HCT116 (cell line): ENCODE data around the gene LRRC74B. TPM values are rescaled to one million over a fixed set of nuclear protein-coding genes. Genes with fewer than 3 reads are reported as not detected.

ENCODE experiments used
- ATAC-seq: fragments of 200-7000 bp; cut with Tn5 transposase; 2 replicates; pipeline ENCODE4 v1.9.1; 2020; ENCODE audit warnings: mild to moderate bottlenecking, moderate library complexity
- BruUV-seq: library from RNA; stranded (reverse); fragments of 400-500 nt; replicated peaks from 2 replicates; lab custom pipeline; 2021; lab: Mats Ljungman, UMichigan
- CTCF ChIA-PET: fragments of 300-600 bp; sonication (Branson Sonifier 250); formaldehyde crosslinking; loops from one replicate; lab custom pipeline; 2021; ENCODE audit warnings: antibody characterized with exemption; lab: Charles Lee
- POLR2A ChIA-PET: fragments of 300-600, 350-600 bp; sonication (Branson Sonifier 250); formaldehyde crosslinking; loops from one replicate; lab custom pipeline; 2021; ENCODE audit warnings: antibody characterized with exemption; lab: Charles Lee
- RAD21 ChIA-PET, 2 experiments: fragments of 300-600 bp; sonication (Branson Sonifier 250); formaldehyde crosslinking; loops; one replicate each; lab custom pipeline; 2023; ENCODE audit warnings: low total read pairs in 2 of 2; ENCODE audit not compliant: uncharacterized antibody in 2 of 2, unreplicated experiment in 2 of 2, low non-redundant PET in 1 of 2; lab: Charles Lee
- DNase-seq: peaks from one replicate; pipeline ENCODE4 v3.0.0-alpha.2; 2010; ENCODE audit warnings: low read depth, low spot score
- H2AFZ ChIP-seq: fragments of 200-600 bp; shearing (Covaris generic), sonication (generic); 2 replicates; pipeline ENCODE4 v1.6.1; 2017; ENCODE audit warnings: low read depth, mixed run types, mixed read lengths, antibody characterized with exemption, low read length; ENCODE audit not compliant: poor library complexity, severe bottlenecking
- H3K27ac ChIP-seq: 2 replicates; pipeline ENCODE4 v1.5.1; 2012; ENCODE audit warnings: low read depth, low read length
- H3K27me3 ChIP-seq: fragments of 200-600 bp; sonication (generic); 2 replicates; pipeline ENCODE4 v1.6.1; 2016; ENCODE audit warnings: mixed run types, low read length, mixed read lengths; ENCODE audit not compliant: insufficient read depth
- H3K36me3 ChIP-seq, 2 experiments: fragments of 200-500 bp in 1 of 2; fragments of 200-600 bp in 1 of 2; sonication (Bioruptor generic) in 1 of 2; sonication (generic) in 1 of 2; 2 replicates each; pipeline versions ENCODE4 v1.5.1 to v1.6.1; 2014 to 2016; ENCODE audit warnings: low read length in 2 of 2, inconsistent platforms in 1 of 2, mixed read lengths in 1 of 2, mixed run types in 1 of 2; ENCODE audit not compliant: insufficient read depth in 2 of 2, control insufficient read depth in 1 of 2
- H3K4me1 ChIP-seq, 2 experiments: fragments of 200-600 bp in 1 of 2; sonication (generic) in 1 of 2; 2 replicates each; pipeline versions ENCODE4 v1.5.1 to v1.6.1; 2012 to 2017; ENCODE audit warnings: low read length in 2 of 2, inconsistent platforms in 1 of 2, mild to moderate bottlenecking in 1 of 2, mixed read lengths in 1 of 2, mixed run types in 1 of 2, moderate library complexity in 1 of 2; ENCODE audit not compliant: insufficient read depth in 2 of 2, control insufficient read depth in 1 of 2
- H3K4me2 ChIP-seq: fragments of 200-600 bp; sonication (generic); 2 replicates; pipeline ENCODE4 v1.6.1; 2017; ENCODE audit warnings: mixed run types, low read length, mixed read lengths
- H3K4me3 ChIP-seq, 2 experiments: fragments of 200-600 bp in 1 of 2; sonication (generic) in 1 of 2; replicated peaks in 1 of 2; 2 replicates each; pipeline ENCODE4 v1.5.1; 2011 to 2016; ENCODE audit warnings: low read length in 2 of 2, control low read depth in 1 of 2, low read depth in 1 of 2, mild to moderate bottlenecking in 1 of 2, mixed read lengths in 1 of 2, mixed run types in 1 of 2
- H3K79me2 ChIP-seq: fragments of 200-600 bp; sonication (generic); 2 replicates; pipeline ENCODE4 v1.6.1; 2017; ENCODE audit warnings: mild to moderate bottlenecking, mixed run types, low read length, moderate library complexity, mixed read lengths; ENCODE audit not compliant: insufficient read depth
- H3K9ac ChIP-seq: fragments of 200-600 bp; sonication (generic); 2 replicates; pipeline ENCODE4 v1.6.1; 2016; ENCODE audit warnings: low read length, mixed read lengths
- H3K9me2 ChIP-seq: fragments of 200-600 bp; sonication (generic), shearing (Covaris generic); 2 replicates; pipeline ENCODE4 v1.6.1; 2017; ENCODE audit warnings: mixed run types, mild to moderate bottlenecking, moderate library complexity; ENCODE audit not compliant: insufficient read depth
- H3K9me3 ChIP-seq, 2 experiments: fragments of 200-500 bp in 1 of 2; fragments of 200-600 bp in 1 of 2; sonication (Bioruptor generic) in 1 of 2; sonication (generic) in 1 of 2; 2 replicates each; pipeline ENCODE4 v1.6.1; 2014 to 2017; ENCODE audit warnings: low read length in 2 of 2, mixed read lengths in 2 of 2, inconsistent platforms in 1 of 2, low read depth in 1 of 2, mild to moderate bottlenecking in 1 of 2, mixed run types in 1 of 2, moderate library complexity in 1 of 2; ENCODE audit not compliant: control insufficient read depth in 1 of 2, insufficient read depth in 1 of 2
- H4K20me1 ChIP-seq: fragments of 200-600 bp; sonication (generic), shearing (Covaris generic); 2 replicates; pipeline ENCODE4 v1.6.1; 2017; ENCODE audit warnings: mixed run types, mild to moderate bottlenecking, moderate library complexity; ENCODE audit not compliant: insufficient read depth
- CBX3 ChIP-seq: IDR thresholded peaks from 2 replicates; pipeline ENCODE4 v1.6.1; 2012; ENCODE audit warnings: low read depth
- CEBPB ChIP-seq: IDR thresholded peaks from 2 replicates; pipeline ENCODE4 v1.6.1; 2012; ENCODE audit warnings: low read depth
- EGR1 ChIP-seq: IDR thresholded peaks from 2 replicates; pipeline ENCODE4 v1.6.1; 2012; ENCODE audit warnings: low read depth
- ELF1 ChIP-seq: IDR thresholded peaks from 2 replicates; pipeline ENCODE4 v1.6.1; 2012; ENCODE audit warnings: low read depth, borderline replicate concordance
- JUND ChIP-seq: IDR thresholded peaks from 2 replicates; pipeline ENCODE4 v1.6.1; 2012
- POLR2A ChIP-seq: IDR thresholded peaks from 2 replicates; pipeline ENCODE4 v1.7.0; 2011; ENCODE audit warnings: borderline replicate concordance; ENCODE audit not compliant: insufficient read depth, insufficient read length; ENCODE audit errors: extremely low read depth
- POLR2AphosphoS5 ChIP-seq: IDR thresholded peaks from 2 replicates; pipeline ENCODE4 v1.6.1; 2011; ENCODE audit warnings: mild to moderate bottlenecking, low read depth, low read length, moderate library complexity
- RAD21 ChIP-seq: IDR thresholded peaks from 2 replicates; pipeline ENCODE4 v1.6.1; 2012; ENCODE audit warnings: low read depth, mild to moderate bottlenecking
- SIN3A ChIP-seq: IDR thresholded peaks from 2 replicates; pipeline ENCODE4 v1.6.1; 2012; ENCODE audit warnings: low read depth
- SP1 ChIP-seq: IDR thresholded peaks from 2 replicates; pipeline ENCODE4 v1.6.1; 2012; ENCODE audit warnings: low read depth
- SRF ChIP-seq: IDR thresholded peaks from 2 replicates; pipeline ENCODE4 v1.6.1; 2012; ENCODE audit warnings: low read depth
- TCF7L2 ChIP-seq: IDR thresholded peaks from 2 replicates; pipeline ENCODE4 v1.7.0; 2011; ENCODE audit warnings: borderline replicate concordance, inconsistent platforms; ENCODE audit not compliant: insufficient read depth, insufficient read length; ENCODE audit errors: extremely low read depth
- ZFX ChIP-seq: fragments of 450-650 bp; IDR thresholded peaks from 2 replicates; pipeline ENCODE4 v1.6.1; 2017
- intact Hi-C: fragments of 100-400 bp; cut with micrococcal nuclease; formaldehyde crosslinking; loops from 2 replicates; pipeline ENCODE4 v1.10.0; 2022
- total RNA-seq: library from RNA; stranded (reverse); gene quantifications from one replicate; pipeline ENCODE4 v1.2.1, GENCODE V29; 2021; ENCODE audit not compliant: unreplicated experiment
- TF ChIP-seq, protein P1 (sequence below): IDR thresholded peaks from 2 replicates; pipeline ENCODE4 v1.6.1; 2012
- TF ChIP-seq, protein P2 (sequence below): IDR thresholded peaks from 2 replicates; pipeline ENCODE4 v1.6.1; 2011; ENCODE audit warnings: mild to moderate bottlenecking, low read length, moderate library complexity; ENCODE audit not compliant: insufficient replicate concordance; ENCODE audit errors: extremely low read depth

The LRRC74B gene
- total RNA-seq, 1 experiment from 2014 or later: not detected

GRCh38 chr22:21103633-21104032 lies 57.9 kb downstream of the LRRC74B start:
- Histone ChIP-seq H3K4me2 (peak overlapping the region; percentile 22; the same call in 1 of the 2 replicates), H4K20me1 (no peaks in the 10 kb centered on the region), H3K4me3 (no peak overlapping the region), H3K9me3 (no peaks in the 10 kb centered on the region), H3K4me1 (peaks cover 13 to 35% of the 10 kb centered on the region in 2 experiments; a peak in 3 of 4 replicates), H3K27ac (no peak overlapping the region), H3K27me3 (no peaks in the 10 kb centered on the region), H2AFZ (no peak overlapping the region), H3K79me2 (no peaks in the 10 kb centered on the region), H3K9ac (no peak overlapping the region), H3K36me3 (no peaks in the 10 kb centered on the region), H3K9me2 (no peaks in the 10 kb centered on the region)
- POLR2A ChIA-PET: no interaction called here
- TF ChIP-seq ZFX (no peak), TCF7L2 (no peak), CEBPB (no peak), CBX3 (no peak), EGR1 (no peak), POLR2AphosphoS5 (no peak), ELF1 (no peak), RAD21 (no peak), SP1 (no peak), POLR2A (no peak), SIN3A (no peak), SRF (no peak), JUND (no peak)
- TF ChIP-seq, protein P1, sequence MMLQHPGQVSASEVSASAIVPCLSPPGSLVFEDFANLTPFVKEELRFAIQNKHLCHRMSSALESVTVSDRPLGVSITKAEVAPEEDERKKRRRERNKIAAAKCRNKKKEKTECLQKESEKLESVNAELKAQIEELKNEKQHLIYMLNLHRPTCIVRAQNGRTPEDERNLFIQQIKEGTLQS: no peak
- TF ChIP-seq, protein P2, sequence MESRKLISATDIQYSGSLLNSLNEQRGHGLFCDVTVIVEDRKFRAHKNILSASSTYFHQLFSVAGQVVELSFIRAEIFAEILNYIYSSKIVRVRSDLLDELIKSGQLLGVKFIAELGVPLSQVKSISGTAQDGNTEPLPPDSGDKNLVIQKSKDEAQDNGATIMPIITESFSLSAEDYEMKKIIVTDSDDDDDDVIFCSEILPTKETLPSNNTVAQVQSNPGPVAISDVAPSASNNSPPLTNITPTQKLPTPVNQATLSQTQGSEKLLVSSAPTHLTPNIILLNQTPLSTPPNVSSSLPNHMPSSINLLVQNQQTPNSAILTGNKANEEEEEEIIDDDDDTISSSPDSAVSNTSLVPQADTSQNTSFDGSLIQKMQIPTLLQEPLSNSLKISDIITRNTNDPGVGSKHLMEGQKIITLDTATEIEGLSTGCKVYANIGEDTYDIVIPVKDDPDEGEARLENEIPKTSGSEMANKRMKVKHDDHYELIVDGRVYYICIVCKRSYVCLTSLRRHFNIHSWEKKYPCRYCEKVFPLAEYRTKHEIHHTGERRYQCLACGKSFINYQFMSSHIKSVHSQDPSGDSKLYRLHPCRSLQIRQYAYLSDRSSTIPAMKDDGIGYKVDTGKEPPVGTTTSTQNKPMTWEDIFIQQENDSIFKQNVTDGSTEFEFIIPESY: no peak
- no peak for ATAC-seq
- RAD21 ChIA-PET: no interaction called here
- DNase-seq: no peak
- CTCF ChIA-PET: interaction anchor here (0.7 to 2.2 kb wide), 7 partner anchors 13 to 539 kb away, joined by 3 to 9 read pairs (median 5); partner anchors contain the start of gene SDF2L1
- BruUV-seq: TSS peak; percentile 41
- intact Hi-C loops: no loop called here
